Measurements from ENCODE around the gene ARHGEF26.

The ARHGEF26 gene

DNA sequence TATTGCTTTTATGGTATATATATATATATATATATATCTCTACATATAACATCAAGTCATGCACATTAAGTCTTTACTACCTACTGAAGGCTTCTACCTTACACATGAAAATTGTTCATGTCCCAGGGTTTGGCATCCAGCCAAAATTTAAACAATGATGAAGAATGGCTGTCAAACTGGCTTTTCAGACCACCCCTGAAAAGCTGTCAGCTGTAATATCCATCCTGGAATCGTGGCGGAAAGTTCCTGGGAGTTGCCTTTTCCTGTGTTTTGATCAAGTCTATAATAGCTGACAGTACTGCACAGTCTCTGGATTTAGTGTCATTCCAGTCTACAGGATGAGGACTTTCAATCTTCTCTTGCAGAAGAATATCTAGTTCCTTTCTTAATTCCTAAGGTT, 154.8 kb downstream of the ARHGEF26 start:
- no peak for DNase-seq

DNA sequence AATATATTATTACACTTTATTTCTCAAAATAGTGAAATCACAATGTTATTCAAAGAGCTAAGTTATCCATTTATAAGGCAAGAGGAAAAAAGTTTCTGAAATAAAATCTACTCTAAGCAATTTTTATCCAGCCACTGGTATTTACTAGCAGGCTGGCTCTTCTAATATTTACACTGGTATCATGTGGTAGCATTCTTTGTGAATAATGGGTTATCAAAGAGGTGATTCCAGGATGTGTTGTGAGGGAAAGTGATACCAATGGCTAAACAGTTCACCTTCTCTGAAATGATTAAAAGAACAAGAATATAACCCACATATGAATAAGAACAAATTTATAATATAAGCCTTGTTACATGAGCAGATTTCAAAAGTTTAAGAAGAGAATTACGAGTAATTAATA, 159.0 kb downstream of the ARHGEF26 start:
- DNase-seq = no peak

DNA sequence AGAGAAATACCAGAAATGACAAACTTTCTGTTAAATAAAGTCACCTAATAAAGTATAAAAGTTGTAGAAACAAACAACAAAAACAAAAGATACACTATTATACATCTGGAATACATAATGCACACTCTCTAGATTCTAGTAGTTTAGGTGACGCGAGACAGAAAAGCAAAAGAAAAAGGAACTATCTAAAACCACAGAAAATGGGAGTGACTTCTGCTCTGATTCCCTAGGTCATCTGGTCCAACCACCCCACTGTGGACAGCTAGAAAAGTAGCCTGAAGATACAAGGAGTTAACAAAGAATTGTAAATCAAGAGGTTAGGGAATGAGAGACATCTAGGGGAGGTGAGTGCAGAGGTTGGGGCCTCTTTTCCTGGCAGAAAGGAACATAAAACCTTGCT, 164.0 kb downstream of the ARHGEF26 start:
- no peak for DNase-seq

DNA sequence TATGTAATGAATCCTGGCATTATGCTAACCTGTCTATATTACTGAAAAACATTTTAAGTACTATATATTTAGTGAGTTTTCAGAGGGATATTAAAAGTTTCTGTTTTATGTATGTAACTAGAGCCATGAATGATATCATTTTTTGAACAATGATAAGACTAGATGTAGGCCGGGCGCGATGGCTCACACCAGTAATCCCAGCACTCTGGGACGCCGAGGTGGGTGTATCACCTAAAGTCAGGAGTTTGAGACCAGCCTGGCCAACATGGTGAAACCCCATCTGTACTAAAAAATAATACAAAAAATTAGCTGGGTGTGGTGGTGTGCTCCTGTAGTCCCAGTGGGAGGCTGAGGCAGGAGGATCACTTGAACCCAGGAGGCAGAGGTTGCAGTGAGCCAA, 169.0 kb downstream of the ARHGEF26 start:
- DNase-seq = no peak

DNA sequence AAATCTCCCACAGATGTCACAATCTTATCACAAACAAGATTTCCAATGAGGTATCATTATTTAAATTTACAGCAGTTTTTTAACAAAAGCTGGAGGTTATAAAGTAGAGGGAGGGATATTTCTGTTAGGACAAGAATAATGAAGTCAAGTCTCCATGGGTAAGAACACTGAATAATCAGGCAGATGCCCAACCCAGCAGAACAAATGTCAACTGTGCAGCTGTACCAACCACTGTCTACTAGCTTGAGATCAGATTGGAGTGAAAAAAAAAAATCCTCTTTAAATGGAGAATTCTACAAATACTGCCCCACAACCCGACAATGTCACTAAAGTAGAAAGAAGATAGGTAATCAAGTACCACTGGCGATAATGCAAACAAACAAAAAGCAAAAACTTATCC, 172.8 kb downstream of the ARHGEF26 start:
- DNase-seq = no peak

DNA sequence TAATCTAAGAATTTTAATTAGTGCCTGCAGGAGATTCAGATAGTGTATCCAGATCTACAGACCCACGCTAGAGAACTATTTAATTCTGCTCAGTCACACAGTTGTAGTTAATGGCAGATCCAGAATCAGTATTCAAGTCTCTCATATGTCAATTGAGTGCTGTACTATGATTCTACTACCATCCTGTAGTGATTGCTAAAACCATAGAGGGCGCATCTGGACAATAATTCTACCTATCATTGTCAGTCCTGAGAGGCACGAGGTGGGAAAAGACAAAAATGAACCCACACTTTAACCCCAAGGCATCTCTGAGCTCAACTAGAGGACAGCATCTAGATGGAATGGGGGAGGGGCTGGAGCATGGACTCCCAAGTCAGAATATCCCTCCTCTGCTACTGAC, 180.4 kb downstream of the ARHGEF26 start:
- no peak for DNase-seq

DNA sequence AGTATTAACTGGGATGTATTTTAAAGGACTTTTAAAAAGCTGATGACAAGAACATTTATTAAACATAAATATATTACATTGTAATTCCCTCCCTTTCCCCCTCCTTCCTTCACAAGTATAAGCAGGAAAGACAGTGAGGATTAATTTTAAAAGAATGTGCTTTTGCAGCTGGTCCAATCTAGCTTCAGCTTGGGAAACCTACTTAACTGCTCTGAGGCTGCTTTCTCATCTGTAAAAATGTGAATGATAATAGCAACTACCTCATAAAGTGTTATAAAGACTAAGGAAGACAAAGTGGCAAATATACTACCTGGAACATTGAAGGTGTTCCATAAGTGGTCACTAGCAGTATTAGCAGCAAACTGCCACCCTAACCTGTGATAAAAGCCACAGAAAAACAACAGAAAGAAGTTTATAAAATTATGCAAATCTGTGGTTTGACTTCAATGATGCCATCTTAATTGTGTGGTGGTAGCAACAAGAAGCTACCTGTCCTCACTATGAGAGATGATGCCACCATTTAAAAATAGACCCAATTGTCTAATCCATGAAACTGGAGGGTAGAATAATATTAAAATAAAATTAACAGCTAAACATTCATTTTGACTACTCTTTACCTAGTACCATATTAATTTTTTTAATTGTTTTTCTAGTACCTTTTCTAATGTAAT, 183.1 kb downstream of the ARHGEF26 start:
- DNase-seq = no peak

DNA sequence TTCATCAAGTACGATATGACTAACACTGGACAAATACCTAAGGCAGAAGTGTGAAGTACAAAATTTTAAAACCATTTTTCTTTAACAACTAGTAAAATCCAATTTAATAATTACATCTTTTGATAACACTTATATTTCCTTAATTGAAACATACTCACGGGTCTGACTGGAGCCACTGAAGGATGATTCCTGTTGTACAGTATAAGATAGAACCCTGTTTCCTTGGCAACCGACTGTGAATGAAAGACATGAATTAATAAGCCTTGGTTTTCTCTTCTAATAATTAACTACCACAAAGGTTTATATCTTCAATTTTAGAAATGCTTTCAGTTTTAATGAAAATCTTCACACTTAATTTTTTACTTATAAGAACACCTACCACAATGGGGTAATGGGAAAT, 183.7 kb downstream of the ARHGEF26 start:
- DNase-seq = no peak

DNA sequence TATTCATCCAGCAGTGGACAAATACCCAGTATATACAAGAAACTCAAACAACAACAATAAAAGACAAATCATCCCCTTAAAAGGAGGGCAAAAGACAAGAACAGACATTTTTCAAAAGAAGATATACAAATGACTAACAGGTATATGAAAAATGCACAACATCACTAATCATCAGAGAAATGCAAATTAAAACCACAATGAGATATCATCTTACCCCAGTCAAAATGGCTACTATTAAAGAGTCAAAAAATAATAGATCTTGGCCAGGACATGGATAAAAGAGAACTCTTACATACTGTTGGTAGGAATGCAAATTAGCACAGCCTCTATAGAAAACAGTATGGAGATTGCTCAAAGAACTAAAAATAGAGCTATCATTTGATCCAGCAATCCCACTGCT, 186.2 kb downstream of the ARHGEF26 start:
- no peak for DNase-seq
